ENCODE measurements around the gene AHDC1.
A peak's percentile ranks its signal among the peaks of the same experiment; 100 is the strongest.

The AHDC1 gene

GRCh38 chr1:27602462-27603308 lies 1.3 kb downstream of the AHDC1 start:
- H3K4me3 ChIP-seq (replicated peaks; ENCODE audit: low read depth, low read length) = peak overlapping the region; percentile 75
- H3K36me3 ChIP-seq (ENCODE audit: control insufficient read depth, insufficient read depth, low read length) = no peaks in the 10 kb centered on the region
- TF ChIP-seq CTCF (IDR thresholded peaks at IDR 0.05; ENCODE audit: insufficient read depth, low read length, poor library complexity, severe bottlenecking) = no peak
- no peaks in the 10 kb centered on the region for H3K27me3 ChIP-seq (replicated peaks; ENCODE audit: control insufficient read depth, insufficient read depth, low read length)
- no peak for DNase-seq (ENCODE audit: extremely low read depth, insufficient read length)

- H3K4me3 ChIP-seq (replicated peaks; ENCODE audit: low read depth, low read length) = peak overlapping the region; percentile 75
- H3K36me3 ChIP-seq (ENCODE audit: control insufficient read depth, insufficient read depth, low read length) = no peaks in the 10 kb centered on the region
- no peak for TF ChIP-seq CTCF (IDR thresholded peaks at IDR 0.05; ENCODE audit: insufficient read depth, low read length, poor library complexity, severe bottlenecking)
- no peaks in the 10 kb centered on the region for H3K27me3 ChIP-seq (replicated peaks; ENCODE audit: control insufficient read depth, insufficient read depth, low read length)
- no peak for DNase-seq (ENCODE audit: extremely low read depth, insufficient read length)
These were observed 2.0 kb downstream of the AHDC1 start for GRCh38 chr1:27601771-27602461.

GRCh38 chr1:27601321-27601770 lies 2.6 kb downstream of the AHDC1 start:
- TF ChIP-seq CTCF (IDR thresholded peaks at IDR 0.05; ENCODE audit: insufficient read depth, low read length, poor library complexity, severe bottlenecking) = no peak
- no peaks in the 10 kb centered on the region for H3K36me3 ChIP-seq (ENCODE audit: control insufficient read depth, insufficient read depth, low read length)
- H3K27me3 ChIP-seq (replicated peaks; ENCODE audit: control insufficient read depth, insufficient read depth, low read length) = no peaks in the 10 kb centered on the region
- no peak overlapping the region for H3K4me3 ChIP-seq (replicated peaks; ENCODE audit: low read depth, low read length)
- DNase-seq (ENCODE audit: extremely low read depth, insufficient read length) = no peak

GRCh38 chr1:27600498-27601175 lies 3.3 kb downstream of the AHDC1 start:
- no peak for DNase-seq (ENCODE audit: extremely low read depth, insufficient read length)
- Histone ChIP-seq H3K27me3 (replicated peaks; ENCODE audit: control insufficient read depth, insufficient read depth, low read length) (no peaks in the 10 kb centered on the region), H3K4me3 (replicated peaks; ENCODE audit: low read depth, low read length) (no peak overlapping the region), H3K36me3 (ENCODE audit: control insufficient read depth, insufficient read depth, low read length) (no peaks in the 10 kb centered on the region)
- no peak for TF ChIP-seq CTCF (IDR thresholded peaks at IDR 0.05; ENCODE audit: insufficient read depth, low read length, poor library complexity, severe bottlenecking)

DNA sequence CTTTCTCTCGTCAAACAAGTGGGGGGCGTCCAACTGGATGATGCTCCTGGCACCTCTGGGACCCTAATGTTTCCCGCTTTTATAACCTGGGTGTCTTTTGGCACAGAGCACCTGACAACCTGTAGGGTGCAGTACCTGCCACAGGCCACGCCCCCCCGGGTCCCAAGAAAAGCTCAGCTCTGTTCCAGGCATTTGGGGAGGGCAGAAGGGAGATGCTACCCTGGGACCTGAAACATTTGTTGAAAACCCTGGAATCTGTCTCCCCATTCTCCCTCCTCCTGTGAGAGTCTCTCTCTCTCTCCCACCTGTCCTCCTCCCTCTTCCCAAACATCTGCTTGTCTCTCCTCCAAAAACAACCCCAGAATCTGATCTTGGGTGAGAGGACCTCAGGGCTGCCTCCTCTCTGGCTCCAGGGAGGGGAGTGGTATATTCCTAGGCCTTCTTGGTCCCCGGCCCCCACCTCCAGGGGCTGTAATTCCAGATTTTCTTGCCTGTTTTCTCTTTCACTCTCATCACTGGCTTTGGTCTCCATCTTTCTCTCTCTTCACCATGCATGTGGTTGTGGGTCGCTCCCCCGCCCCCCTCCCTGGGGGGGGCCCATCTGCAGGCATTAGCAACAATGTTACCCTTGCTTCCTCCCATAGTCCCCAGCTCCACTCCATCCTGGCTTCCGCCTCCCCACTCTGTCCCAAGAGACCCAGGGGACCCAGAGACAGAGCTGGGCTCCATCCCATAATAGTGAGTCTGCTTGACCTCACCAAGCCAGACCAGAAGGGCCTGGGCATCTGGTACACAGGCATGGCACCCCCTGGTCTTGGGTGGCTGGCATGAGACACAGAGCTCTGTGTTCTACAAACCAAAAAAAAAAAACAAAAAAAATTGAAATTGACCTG lies 4.1 kb downstream of the AHDC1 start:
- DNase-seq (ENCODE audit: extremely low read depth, insufficient read length) = no peak
- Histone ChIP-seq H3K4me3 (replicated peaks; ENCODE audit: low read depth, low read length) (no peak overlapping the region), H3K27me3 (replicated peaks; ENCODE audit: control insufficient read depth, insufficient read depth, low read length) (no peaks in the 10 kb centered on the region), H3K36me3 (ENCODE audit: control insufficient read depth, insufficient read depth, low read length) (no peaks in the 10 kb centered on the region)
- TF ChIP-seq CTCF (IDR thresholded peaks at IDR 0.05; ENCODE audit: insufficient read depth, low read length, poor library complexity, severe bottlenecking) = no peak
